IPS-20b (cell line): ENCODE measurements around the gene LTBP1.

Experiments used
- H3K27ac ChIP-seq: one replicate; pipeline ENCODE4 v1.5.1; 2013; ENCODE audit warnings: low read length
- H3K27me3 ChIP-seq: 2 replicates; pipeline ENCODE4 v1.6.1; 2013; ENCODE audit warnings: mild to moderate bottlenecking, low read length, inconsistent platforms; ENCODE audit not compliant: insufficient read depth
- H3K36me3 ChIP-seq: 2 replicates; pipeline ENCODE4 v1.6.1; 2013; ENCODE audit warnings: low read depth, mild to moderate bottlenecking, inconsistent platforms, low read length, moderate library complexity; ENCODE audit not compliant: insufficient read depth
- H3K4me1 ChIP-seq: 2 replicates; pipeline ENCODE4 v1.6.1; 2013; ENCODE audit warnings: mild to moderate bottlenecking, control low read depth, inconsistent platforms, low read length, moderate library complexity; ENCODE audit not compliant: insufficient read depth
- H3K4me3 ChIP-seq: 2 replicates; pipeline ENCODE4 v1.5.1; 2013; ENCODE audit warnings: mild to moderate bottlenecking, low read length, inconsistent platforms
- H3K9ac ChIP-seq: 2 replicates; pipeline ENCODE4 v1.6.1; 2013; ENCODE audit warnings: low read depth, mild to moderate bottlenecking, inconsistent platforms, low read length, moderate library complexity
- H3K9me3 ChIP-seq: 2 replicates; pipeline ENCODE4 v1.6.1; 2013; ENCODE audit warnings: mild to moderate bottlenecking, low read depth, low read length, inconsistent platforms; ENCODE audit not compliant: insufficient read depth

The LTBP1 gene

DNA sequence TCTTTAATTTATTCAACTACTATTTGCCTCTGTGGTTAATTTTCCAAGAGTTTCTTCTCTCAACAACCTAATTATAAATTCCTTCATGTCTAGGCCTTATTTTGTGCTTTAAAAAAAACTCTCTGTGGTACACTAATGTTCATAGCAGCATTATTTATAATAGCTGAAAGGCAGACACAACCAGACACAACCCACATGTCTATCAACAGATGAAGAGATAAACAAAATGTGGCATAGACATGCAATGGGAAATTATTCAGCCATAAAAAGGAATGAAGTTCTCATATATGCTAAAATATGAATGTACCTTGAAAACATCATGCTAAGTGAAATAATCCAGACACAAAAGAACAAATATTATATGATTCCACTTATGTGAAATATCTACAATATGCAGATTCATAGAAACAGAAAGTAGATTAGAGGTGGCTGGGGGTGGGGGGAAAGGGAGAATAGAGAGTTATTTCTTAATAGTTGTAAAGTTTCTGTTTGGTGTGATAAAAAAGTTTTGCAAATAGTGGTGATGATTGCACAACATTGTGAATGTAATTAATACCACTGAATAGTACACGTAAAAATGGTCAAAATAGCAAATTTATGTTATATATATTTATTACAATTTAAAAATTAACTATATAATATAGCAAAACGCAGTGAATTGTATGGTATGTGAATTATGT is 501.6 kb downstream of the LTBP1 start:
- no peaks in the 10 kb centered on the region for H3K36me3 ChIP-seq
- no peak overlapping the region for H3K27ac ChIP-seq

More for the DNA sequence above, 501.6 kb downstream of the LTBP1 start:
- H3K27me3 ChIP-seq, result no peaks in the 10 kb centered on the region
- no peaks in the 10 kb centered on the region for H3K9me3 ChIP-seq
- H3K4me1 ChIP-seq, result no peaks in the 10 kb centered on the region
- H3K4me3 ChIP-seq, result no peak overlapping the region
- no peak overlapping the region for H3K9ac ChIP-seq
